Fibroblast of mammary gland (primary cell): ENCODE measurements around the gene AVPR2.

ENCODE experiments used
- DNase-seq: peaks from one replicate; pipeline ENCODE4 v3.0.0-alpha.2; 2010; ENCODE audit warnings: low read depth
- H3K4me3 ChIP-seq: 2 replicates; pipeline ENCODE4 v1.5.1; 2011; ENCODE audit warnings: low read depth, mild to moderate bottlenecking, low read length, moderate library complexity; ENCODE audit not compliant: control insufficient read depth
- CTCF ChIP-seq: conservative IDR thresholded peaks from 2 replicates; pipeline ENCODE4 v1.5.1; 2011; ENCODE audit warnings: low read depth, low read length, inconsistent platforms; ENCODE audit not compliant: control insufficient read depth, insufficient read depth

The AVPR2 gene

GRCh38 chrX:153911798-153912197 lies 7.3 kb downstream of the AVPR2 start:
- no peak for DNase-seq
- H3K4me3 ChIP-seq = no peak overlapping the region

GRCh38 chrX:153913211-153913610 lies 8.7 kb downstream of the AVPR2 start:
- no peak overlapping the region for H3K4me3 ChIP-seq
- no peak for TF ChIP-seq CTCF
- no peak for DNase-seq

More at GRCh38 chrX:153911798-153912197, 7.3 kb downstream of the AVPR2 start:
- TF ChIP-seq CTCF = no peak

- no peak overlapping the region for H3K4me3 ChIP-seq
- no peak for TF ChIP-seq CTCF
- no peak for DNase-seq
Measured at GRCh38 chrX:153913701-153914100, 9.2 kb downstream of the AVPR2 start.

- no peak overlapping the region for H3K4me3 ChIP-seq
- no peak for TF ChIP-seq CTCF
- DNase-seq = no peak
Measured at GRCh38 chrX:153917869-153918268, 13.4 kb downstream of the AVPR2 start.

- H3K4me3 ChIP-seq = no peak overlapping the region
- TF ChIP-seq CTCF = no peak
- no peak for DNase-seq
Measured at GRCh38 chrX:153919281-153919680, 14.8 kb downstream of the AVPR2 start.

- TF ChIP-seq CTCF = no peak
- no peak overlapping the region for H3K4me3 ChIP-seq
- no peak for DNase-seq
Measured at GRCh38 chrX:153920546-153920945, 16.1 kb downstream of the AVPR2 start.

GRCh38 chrX:153921070-153921469 lies 16.6 kb downstream of the AVPR2 start:
- no peak for TF ChIP-seq CTCF
- DNase-seq = no peak
- H3K4me3 ChIP-seq = no peak overlapping the region
